Measurements from ENCODE around the gene ZSCAN1. TPM values are rescaled to one million over a fixed set of nuclear protein-coding genes. Genes with fewer than 3 reads are reported as not detected.

The ZSCAN1 gene
- total RNA-seq, 1 donor from 2014 or later = not detected

DNA sequence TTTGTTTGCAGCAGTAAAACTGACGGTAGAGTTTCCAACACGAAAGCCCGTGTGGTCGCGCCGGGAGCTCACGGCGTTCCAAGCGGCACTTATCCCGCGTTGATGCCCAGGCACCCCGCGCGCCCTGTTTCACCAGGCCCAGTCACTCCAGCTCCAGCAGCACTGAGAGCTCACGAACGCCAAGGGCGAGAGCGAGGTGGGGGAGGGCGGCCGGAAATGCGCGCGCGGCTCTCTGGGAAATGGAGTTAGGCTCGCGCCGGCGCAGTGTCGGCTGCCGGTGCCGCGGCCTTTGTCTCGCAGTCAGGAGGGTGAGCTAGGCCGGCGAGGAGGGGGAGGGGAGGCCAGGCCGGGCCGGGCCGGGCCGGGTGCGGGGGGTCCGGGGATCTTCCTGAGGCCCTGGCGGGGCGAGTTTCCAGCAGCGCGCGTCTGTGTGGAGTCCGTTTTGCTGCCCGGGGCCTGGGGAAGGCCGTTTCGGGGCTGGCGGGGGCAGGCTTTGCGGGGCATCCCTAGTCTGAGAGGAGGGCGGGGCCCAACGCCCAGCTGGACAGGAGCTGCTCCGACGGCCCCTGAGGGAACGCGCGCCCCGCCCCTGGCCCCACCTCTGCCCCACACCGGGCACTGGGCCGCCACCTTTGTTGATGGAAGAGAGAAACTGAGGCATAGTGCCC, 25.3 kb downstream of the ZSCAN1 start, which contains the start of gene ZNF135:
Gene ZNF135, plus strand, starts transcription at position 280 of the 668 bp plus-strand sequence. CDS start 721 bp downstream, outside the sequence.
- TF ChIP-seq, protein P1, sequence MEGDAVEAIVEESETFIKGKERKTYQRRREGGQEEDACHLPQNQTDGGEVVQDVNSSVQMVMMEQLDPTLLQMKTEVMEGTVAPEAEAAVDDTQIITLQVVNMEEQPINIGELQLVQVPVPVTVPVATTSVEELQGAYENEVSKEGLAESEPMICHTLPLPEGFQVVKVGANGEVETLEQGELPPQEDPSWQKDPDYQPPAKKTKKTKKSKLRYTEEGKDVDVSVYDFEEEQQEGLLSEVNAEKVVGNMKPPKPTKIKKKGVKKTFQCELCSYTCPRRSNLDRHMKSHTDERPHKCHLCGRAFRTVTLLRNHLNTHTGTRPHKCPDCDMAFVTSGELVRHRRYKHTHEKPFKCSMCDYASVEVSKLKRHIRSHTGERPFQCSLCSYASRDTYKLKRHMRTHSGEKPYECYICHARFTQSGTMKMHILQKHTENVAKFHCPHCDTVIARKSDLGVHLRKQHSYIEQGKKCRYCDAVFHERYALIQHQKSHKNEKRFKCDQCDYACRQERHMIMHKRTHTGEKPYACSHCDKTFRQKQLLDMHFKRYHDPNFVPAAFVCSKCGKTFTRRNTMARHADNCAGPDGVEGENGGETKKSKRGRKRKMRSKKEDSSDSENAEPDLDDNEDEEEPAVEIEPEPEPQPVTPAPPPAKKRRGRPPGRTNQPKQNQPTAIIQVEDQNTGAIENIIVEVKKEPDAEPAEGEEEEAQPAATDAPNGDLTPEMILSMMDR (IDR thresholded peaks at IDR 0.05) = no peak
- Mint-ChIP-seq H3K36me3 (ENCODE audit: low read depth) (peaks cover 25% of the 10 kb centered on the region), H3K4me1 (peaks cover 9% of the 10 kb centered on the region), H3K4me3 (peak within 1 kb of the TSS; percentile 85), H3K9me3 (peaks cover 21% of the 10 kb centered on the region), H3K27ac (peak within 1 kb of the TSS; percentile 87), H3K27me3 (peaks cover 13% of the 10 kb centered on the region)
- POLR2A ChIA-PET = interaction anchor here (0.7 to 1.7 kb wide), 11 partner anchors 57 to 517 kb away, joined by 3 to 41 read pairs (median 4); partner anchors contain the start of genes ZBTB45, ZNF329, ZNF497 and ZNF606
- CTCF ChIA-PET = no interaction called here
- DNase-seq (peak; percentile 78), ATAC-seq (ENCODE audit: low read depth) (peak; percentile 93)
- intact Hi-C loops (cut with micrococcal nuclease) = loop anchor here (2.0 to 5.0 kb wide), 3 partner anchors 37 to 56 kb away; partner anchors contain the start of genes ZNF606 and ZSCAN18

DNA sequence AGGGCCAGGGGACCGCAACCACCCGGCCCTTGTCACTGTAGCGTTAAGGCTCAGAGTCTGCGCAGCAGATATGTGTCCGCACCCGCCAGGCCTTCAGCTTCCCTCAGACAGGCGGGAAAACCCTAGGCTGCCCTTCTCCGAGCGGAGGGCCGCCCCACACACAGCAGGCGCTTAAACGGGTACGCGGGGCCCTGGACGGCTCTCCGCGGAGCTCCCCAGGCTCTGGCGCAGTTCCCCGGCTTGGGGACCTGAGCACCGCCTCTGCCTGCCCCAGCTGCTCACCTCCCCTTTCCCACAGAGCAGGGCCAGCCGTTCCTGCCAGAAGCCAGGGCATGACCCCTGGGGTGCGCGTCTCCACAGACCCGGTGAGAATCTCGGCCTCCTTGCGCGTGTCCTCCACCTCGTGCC, 25.9 kb downstream of the ZSCAN1 start:
- no peak for ATAC-seq (ENCODE audit: low read depth)

DNA sequence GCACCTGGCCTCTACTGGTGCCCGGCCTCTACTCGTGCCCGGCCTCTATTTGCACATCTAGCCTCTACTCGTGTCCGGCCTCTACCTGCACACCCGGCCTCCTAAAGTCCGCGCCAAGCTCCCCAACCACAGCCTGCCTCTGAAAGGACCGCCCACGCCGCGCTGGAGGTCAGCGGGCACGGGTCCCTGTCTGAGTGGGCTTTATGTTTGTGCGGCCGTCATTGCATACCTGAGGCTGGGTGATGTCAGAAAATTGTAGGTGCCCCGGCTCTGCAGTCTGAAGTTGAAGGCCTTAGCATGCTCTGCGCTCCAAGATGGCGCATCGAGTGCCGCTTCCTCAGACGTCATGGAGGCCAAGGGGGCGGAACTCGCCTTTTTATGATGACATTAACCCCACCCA, 26.4 kb downstream of the ZSCAN1 start:
- H3K4me1 Mint-ChIP-seq = peaks cover 6% of the 10 kb centered on the region
- H3K27me3 Mint-ChIP-seq = peaks cover 10% of the 10 kb centered on the region
- peak overlapping the region; percentile 85 for H3K4me3 Mint-ChIP-seq
- ChIA-PET POLR2A (interaction anchor here (0.9 to 1.7 kb wide), 4 partner anchors 58 to 460 kb away, joined by 3 to 41 read pairs (median 4); partner anchors contain the start of genes ZBTB45 and ZNF606), CTCF (no interaction called here)
- TF ChIP-seq, protein P1 (IDR thresholded peaks at IDR 0.05) = no peak
- H3K9me3 Mint-ChIP-seq = peaks cover 24% of the 10 kb centered on the region
- DNase-seq = no peak
- H3K36me3 Mint-ChIP-seq (ENCODE audit: low read depth) = peaks cover 32% of the 10 kb centered on the region
- no peak for ATAC-seq (ENCODE audit: low read depth)
- intact Hi-C loops (cut with micrococcal nuclease) = no loop called here
- H3K27ac Mint-ChIP-seq = no peak overlapping the region

More for the DNA sequence above, 25.9 kb downstream of the ZSCAN1 start:
- intact Hi-C loops (cut with micrococcal nuclease) = loop anchor here (2.0 to 5.0 kb wide), 3 partner anchors 37 to 57 kb away; partner anchors contain the start of genes ZNF606 and ZSCAN18
- Mint-ChIP-seq H3K4me1 (peaks cover 9% of the 10 kb centered on the region), H3K27me3 (peaks cover 13% of the 10 kb centered on the region), H3K4me3 (peak overlapping the region; percentile 85), H3K36me3 (ENCODE audit: low read depth) (peaks cover 27% of the 10 kb centered on the region), H3K9me3 (peaks cover 22% of the 10 kb centered on the region), H3K27ac (no peak overlapping the region)
- TF ChIP-seq, protein P1 (IDR thresholded peaks at IDR 0.05) = no peak
- ChIA-PET POLR2A (interaction anchor here (0.7 to 1.7 kb wide), 9 partner anchors 57 to 516 kb away, joined by 3 to 41 read pairs (median 3); partner anchors contain the start of genes ZBTB45, ZNF329, ZNF497 and ZNF606), CTCF (no interaction called here)
- no peak for DNase-seq

DNA sequence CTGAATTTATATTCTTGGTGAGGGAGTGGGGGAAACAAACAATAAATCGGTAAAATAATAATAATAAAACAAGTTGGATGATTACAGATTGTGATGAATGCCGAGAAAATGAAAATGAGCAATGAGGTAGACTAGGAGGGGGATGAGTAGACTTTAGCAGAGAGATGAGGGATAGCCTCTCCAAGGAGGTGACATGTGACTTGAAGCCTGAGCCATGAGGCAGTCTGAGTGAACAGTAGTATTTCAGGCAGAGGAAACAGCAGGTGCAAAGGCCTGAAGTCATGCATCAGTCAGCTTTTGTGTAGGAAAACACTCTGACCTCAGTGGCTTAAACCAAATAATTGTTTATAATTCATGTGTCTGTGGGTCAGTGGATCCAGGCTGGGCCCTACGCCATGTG, 29.9 kb downstream of the ZSCAN1 start:
- Mint-ChIP-seq H3K36me3 (ENCODE audit: low read depth) (peaks cover 63% of the 10 kb centered on the region), H3K4me3 (no peak overlapping the region), H3K4me1 (peaks cover 4% of the 10 kb centered on the region), H3K27ac (no peak overlapping the region), H3K9me3 (peaks cover 49% of the 10 kb centered on the region), H3K27me3 (no peaks in the 10 kb centered on the region)
- ChIA-PET POLR2A (no interaction called here), CTCF (no interaction called here)
- DNase-seq (no peak), ATAC-seq (ENCODE audit: low read depth) (no peak)
- intact Hi-C loops (cut with micrococcal nuclease) = no loop called here
- TF ChIP-seq, protein P1 (IDR thresholded peaks at IDR 0.05) = no peak

DNA sequence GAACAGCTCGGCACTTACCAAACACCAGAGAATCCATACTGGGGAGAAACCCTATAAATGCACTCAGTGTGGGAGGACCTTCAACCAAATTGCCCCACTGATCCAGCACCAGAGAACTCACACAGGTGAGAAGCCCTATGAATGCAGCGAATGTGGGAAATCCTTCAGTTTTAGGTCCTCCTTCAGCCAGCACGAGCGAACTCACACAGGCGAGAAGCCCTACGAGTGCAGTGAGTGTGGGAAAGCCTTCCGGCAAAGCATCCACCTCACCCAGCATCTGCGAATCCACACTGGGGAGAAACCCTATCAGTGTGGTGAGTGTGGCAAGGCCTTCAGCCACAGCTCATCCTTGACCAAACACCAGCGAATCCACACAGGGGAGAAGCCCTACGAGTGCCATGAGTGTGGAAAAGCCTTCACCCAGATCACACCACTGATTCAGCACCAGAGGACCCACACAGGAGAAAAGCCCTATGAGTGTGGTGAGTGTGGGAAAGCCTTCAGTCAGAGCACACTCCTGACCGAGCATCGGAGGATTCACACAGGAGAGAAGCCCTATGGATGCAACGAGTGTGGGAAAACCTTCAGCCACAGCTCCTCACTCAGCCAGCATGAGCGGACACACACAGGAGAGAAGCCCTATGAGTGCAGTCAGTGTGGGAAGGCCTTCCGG, 33.6 kb downstream of the ZSCAN1 start:
- CTCF ChIA-PET = no interaction called here
- no peaks in the 10 kb centered on the region for H3K4me1 Mint-ChIP-seq
- no peak overlapping the region for H3K27ac Mint-ChIP-seq
- no peak overlapping the region for H3K4me3 Mint-ChIP-seq
- POLR2A ChIA-PET = no interaction called here
- TF ChIP-seq, protein P1 (IDR thresholded peaks at IDR 0.05) = no peak
- peaks cover 65% of the 10 kb centered on the region for H3K36me3 Mint-ChIP-seq (ENCODE audit: low read depth)
- no peak for DNase-seq
- H3K9me3 Mint-ChIP-seq = peaks cover 55% of the 10 kb centered on the region
- intact Hi-C loops (cut with micrococcal nuclease) = no loop called here
- H3K27me3 Mint-ChIP-seq = no peaks in the 10 kb centered on the region
- ATAC-seq (ENCODE audit: low read depth) = no peak
